WTC11 (cell line): Measurements from ENCODE around the gene PIGU. TPM values are rescaled to one million over a fixed set of nuclear protein-coding genes. Genes with fewer than 3 reads are reported as not detected.

Source experiments
- ATAC-seq: fragments of 200-7000 bp; cut with Tn5 transposase; 2 replicates; pipeline ENCODE4 v1.10.0; 2021; ENCODE audit warnings: mild to moderate bottlenecking, moderate library complexity
- CTCF ChIA-PET: fragments of 300-600 bp; sonication (Branson Sonifier 250); formaldehyde crosslinking; loops from one replicate; lab custom pipeline; 2021; ENCODE audit warnings: antibody characterized with exemption; lab: Charles Lee
- POLR2A ChIA-PET: fragments of 350-600 bp; sonication (Branson Sonifier 250); formaldehyde crosslinking; loops from one replicate; lab custom pipeline; 2021; ENCODE audit warnings: antibody characterized with exemption; lab: Charles Lee
- DNase-seq: peaks from one replicate; pipeline ENCODE4 v3.0.0; 2021; ENCODE audit warnings: low spot score
- H3K27ac Mint-ChIP-seq: 2 replicates; pipeline ENCODE4 v1.8.0; 2021; ENCODE audit warnings: mixed read lengths
- H3K27me3 Mint-ChIP-seq: 2 replicates; pipeline ENCODE4 v1.8.0; 2021; ENCODE audit warnings: low read depth, mild to moderate bottlenecking, moderate library complexity, mixed read lengths
- H3K36me3 Mint-ChIP-seq: 2 replicates; pipeline ENCODE4 v1.8.0; 2021; ENCODE audit warnings: mixed read lengths
- H3K4me1 Mint-ChIP-seq: 2 replicates; pipeline ENCODE4 v1.8.0; 2022; ENCODE audit warnings: mixed read lengths
- H3K4me3 Mint-ChIP-seq: 2 replicates; pipeline ENCODE4 v1.8.0; 2021; ENCODE audit warnings: mild to moderate bottlenecking, moderate library complexity, mixed read lengths
- H3K9me3 Mint-ChIP-seq: 2 replicates; pipeline ENCODE4 v1.8.0; 2021; ENCODE audit warnings: mixed read lengths
- AFF4 ChIP-seq: sonication (generic); formaldehyde crosslinking; IDR thresholded peaks from 2 replicates; pipeline ENCODE4 v1.8.1; 2023; ENCODE audit warnings: mild to moderate bottlenecking, missing genetic modification reagents, borderline replicate concordance
- ATF3 ChIP-seq: sonication (generic); formaldehyde crosslinking; conservative IDR thresholded peaks from 2 replicates; pipeline ENCODE4 v1.8.1; 2022; ENCODE audit warnings: mild to moderate bottlenecking, missing genetic modification reagents
- CREB1 ChIP-seq: sonication (generic); formaldehyde crosslinking; IDR thresholded peaks from 2 replicates; pipeline ENCODE4 v1.8.0; 2023; ENCODE audit warnings: mild to moderate bottlenecking, missing genetic modification reagents
- CREM ChIP-seq: sonication (generic); formaldehyde crosslinking; IDR thresholded peaks from 2 replicates; pipeline ENCODE4 v1.8.1; 2022; ENCODE audit warnings: mild to moderate bottlenecking, missing genetic modification reagents, moderate library complexity
- E2F4 ChIP-seq: sonication (generic); formaldehyde crosslinking; IDR thresholded peaks from 2 replicates; pipeline ENCODE4 v1.8.1; 2022; ENCODE audit warnings: low read depth, mild to moderate bottlenecking, moderate library complexity, missing genetic modification reagents, borderline replicate concordance
- FOXK1 ChIP-seq: sonication (generic); formaldehyde crosslinking; IDR thresholded peaks from 2 replicates; pipeline ENCODE4 v1.8.0; 2022; ENCODE audit warnings: mild to moderate bottlenecking, moderate library complexity, missing genetic modification reagents
- GABPB1 ChIP-seq: sonication (generic); formaldehyde crosslinking; IDR thresholded peaks from 2 replicates; pipeline ENCODE4 v1.8.1; 2023; ENCODE audit warnings: mild to moderate bottlenecking, missing genetic modification reagents
- HMGA2 ChIP-seq: fragments of 250-450 bp; sonication (Bioruptor Pico); IDR thresholded peaks from 2 replicates; pipeline ENCODE4 v1.4.0; 2021; ENCODE audit warnings: mild to moderate bottlenecking, moderate library complexity
- NFATC4 ChIP-seq: fragments of 250-450 bp; sonication (Bioruptor Pico); IDR thresholded peaks from 2 replicates; pipeline ENCODE4 v1.9.0; 2021; ENCODE audit warnings: mild to moderate bottlenecking
- PRRX2 ChIP-seq: fragments of 250-450 bp; sonication (Bioruptor Pico); IDR thresholded peaks from 2 replicates; pipeline ENCODE4 v1.8.0; 2021; ENCODE audit warnings: mild to moderate bottlenecking
- RORB ChIP-seq: fragments of 250-450 bp; sonication (Bioruptor Pico); IDR thresholded peaks from 2 replicates; pipeline ENCODE4 v1.9.0; 2021; ENCODE audit warnings: mild to moderate bottlenecking
- SOX15 ChIP-seq: fragments of 250-450 bp; sonication (Bioruptor Pico); IDR thresholded peaks from 2 replicates; pipeline ENCODE4 v1.9.0; 2021; ENCODE audit warnings: mild to moderate bottlenecking
- USF1 ChIP-seq: sonication (generic); formaldehyde crosslinking; IDR thresholded peaks from 2 replicates; pipeline ENCODE4 v1.8.0; 2022; ENCODE audit warnings: mild to moderate bottlenecking, missing genetic modification reagents
- ZNF219 ChIP-seq: sonication (generic); formaldehyde crosslinking; IDR thresholded peaks from 2 replicates; pipeline ENCODE4 v1.8.0; 2023; ENCODE audit warnings: missing genetic modification reagents, mild to moderate bottlenecking, borderline replicate concordance
- total RNA-seq: library from RNA; stranded (reverse); gene quantifications from 3 replicates; pipeline ENCODE4 v1.2.3, GENCODE V29; 2021
- TF ChIP-seq, protein P1 (sequence below): fragments of 250-450 bp; sonication (Bioruptor Pico); IDR thresholded peaks from 2 replicates; pipeline ENCODE4 v1.9.0; 2021; ENCODE audit warnings: mild to moderate bottlenecking, borderline replicate concordance

PIGU gene
- total RNA-seq, 1 experiment from 2014 or later = 24.8 TPM

- no peak for TF ChIP-seq PRRX2 (CRISPR knock-in tag)
- no peak for TF ChIP-seq CREB1
- TF ChIP-seq CREM (CRISPR knock-in tag) = no peak
- no peak for TF ChIP-seq ZNF219 (CRISPR knock-in tag)
- TF ChIP-seq, protein P1, sequence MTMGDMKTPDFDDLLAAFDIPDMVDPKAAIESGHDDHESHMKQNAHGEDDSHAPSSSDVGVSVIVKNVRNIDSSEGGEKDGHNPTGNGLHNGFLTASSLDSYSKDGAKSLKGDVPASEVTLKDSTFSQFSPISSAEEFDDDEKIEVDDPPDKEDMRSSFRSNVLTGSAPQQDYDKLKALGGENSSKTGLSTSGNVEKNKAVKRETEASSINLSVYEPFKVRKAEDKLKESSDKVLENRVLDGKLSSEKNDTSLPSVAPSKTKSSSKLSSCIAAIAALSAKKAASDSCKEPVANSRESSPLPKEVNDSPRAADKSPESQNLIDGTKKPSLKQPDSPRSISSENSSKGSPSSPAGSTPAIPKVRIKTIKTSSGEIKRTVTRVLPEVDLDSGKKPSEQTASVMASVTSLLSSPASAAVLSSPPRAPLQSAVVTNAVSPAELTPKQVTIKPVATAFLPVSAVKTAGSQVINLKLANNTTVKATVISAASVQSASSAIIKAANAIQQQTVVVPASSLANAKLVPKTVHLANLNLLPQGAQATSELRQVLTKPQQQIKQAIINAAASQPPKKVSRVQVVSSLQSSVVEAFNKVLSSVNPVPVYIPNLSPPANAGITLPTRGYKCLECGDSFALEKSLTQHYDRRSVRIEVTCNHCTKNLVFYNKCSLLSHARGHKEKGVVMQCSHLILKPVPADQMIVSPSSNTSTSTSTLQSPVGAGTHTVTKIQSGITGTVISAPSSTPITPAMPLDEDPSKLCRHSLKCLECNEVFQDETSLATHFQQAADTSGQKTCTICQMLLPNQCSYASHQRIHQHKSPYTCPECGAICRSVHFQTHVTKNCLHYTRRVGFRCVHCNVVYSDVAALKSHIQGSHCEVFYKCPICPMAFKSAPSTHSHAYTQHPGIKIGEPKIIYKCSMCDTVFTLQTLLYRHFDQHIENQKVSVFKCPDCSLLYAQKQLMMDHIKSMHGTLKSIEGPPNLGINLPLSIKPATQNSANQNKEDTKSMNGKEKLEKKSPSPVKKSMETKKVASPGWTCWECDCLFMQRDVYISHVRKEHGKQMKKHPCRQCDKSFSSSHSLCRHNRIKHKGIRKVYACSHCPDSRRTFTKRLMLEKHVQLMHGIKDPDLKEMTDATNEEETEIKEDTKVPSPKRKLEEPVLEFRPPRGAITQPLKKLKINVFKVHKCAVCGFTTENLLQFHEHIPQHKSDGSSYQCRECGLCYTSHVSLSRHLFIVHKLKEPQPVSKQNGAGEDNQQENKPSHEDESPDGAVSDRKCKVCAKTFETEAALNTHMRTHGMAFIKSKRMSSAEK (CRISPR knock-in tag) = no peak
- no peak for TF ChIP-seq GABPB1 (CRISPR knock-in tag)
Observed at GRCh38 chr20:34543463-34544056, 133.3 kb downstream of the PIGU start (continued).

- no peak for ATAC-seq
- CTCF ChIA-PET = interaction anchor here (0.8 to 2.6 kb wide), 3 partner anchors 19 to 230 kb away, joined by 3 to 10 read pairs (median 4); no protein-coding TSS in a partner anchor
- H3K36me3 Mint-ChIP-seq = peaks cover 15% of the 10 kb centered on the region
- H3K27ac Mint-ChIP-seq = no peak overlapping the region
- H3K9me3 Mint-ChIP-seq = no peaks in the 10 kb centered on the region
- peaks cover 12% of the 10 kb centered on the region for H3K4me1 Mint-ChIP-seq
- no peak for TF ChIP-seq RORB (CRISPR knock-in tag)
- no peak for TF ChIP-seq HMGA2 (CRISPR knock-in tag)
- no peak for TF ChIP-seq USF1 (CRISPR knock-in tag)
- TF ChIP-seq E2F4 (CRISPR knock-in tag) = no peak
- TF ChIP-seq ATF3 (CRISPR knock-in tag) = no peak
- no peak for TF ChIP-seq NFATC4 (CRISPR knock-in tag)
- no peak for TF ChIP-seq FOXK1
- TF ChIP-seq SOX15 (CRISPR knock-in tag) = no peak
- no peak for TF ChIP-seq AFF4 (CRISPR knock-in tag)
- TF ChIP-seq, all 79 proteins: peak for 0
- 0 out of 2 replicates have a peak, but pooled peaks cover 3% of the 10 kb centered on the region for H3K27me3 Mint-ChIP-seq
- DNase-seq = no peak
- H3K4me3 Mint-ChIP-seq = no peak overlapping the region
- POLR2A ChIA-PET = no interaction called here
Observed at GRCh38 chr20:34542439-34542838, 134.5 kb downstream of the PIGU start.
